Suprapubic skin (tissue), 4 donors: Measurements from ENCODE around the gene CAPN13. TPM values are rescaled to one million over a fixed set of nuclear protein-coding genes. Genes with fewer than 3 reads are reported as not detected.

ENCODE experiments used
- DNase-seq, 2 donors: peaks; one replicate each; pipeline ENCODE4 v3.0.0-alpha.2; 2019; ENCODE audit warnings: low spot score in 2 of 2
- H3K27ac ChIP-seq: fragments of 200-600 bp; sonication (generic); one replicate; pipeline ENCODE4 v1.5.1; 2019
- H3K27me3 ChIP-seq: fragments of 200-600 bp; sonication (generic); one replicate; pipeline ENCODE4 v1.5.1; 2019
- H3K36me3 ChIP-seq: fragments of 200-600 bp; sonication (generic); one replicate; pipeline ENCODE4 v1.5.1; 2019
- H3K4me1 ChIP-seq: fragments of 200-600 bp; sonication (generic); one replicate; pipeline ENCODE4 v1.5.1; 2019
- H3K4me3 ChIP-seq: fragments of 200-600 bp; sonication (generic); one replicate; pipeline ENCODE4 v1.5.1; 2019; ENCODE audit warnings: mild to moderate bottlenecking
- H3K9me3 ChIP-seq: fragments of 200-600 bp; sonication (generic); one replicate; pipeline ENCODE4 v1.5.1; 2019
- EP300 ChIP-seq: sonication (generic); formaldehyde crosslinking; IDR thresholded peaks from one replicate; pipeline ENCODE4 v1.6.1; 2017; ENCODE audit warnings: antibody characterized with exemption
- POLR2A ChIP-seq, 2 donors: fragments of 450-650 bp; IDR thresholded peaks; one replicate each; pipeline ENCODE4 v1.6.1; 2017; ENCODE audit warnings: antibody characterized with exemption in 2 of 2, mild to moderate bottlenecking in 2 of 2, moderate library complexity in 2 of 2
- POLR2AphosphoS5 ChIP-seq, 3 donors: sonication (generic); formaldehyde crosslinking; IDR thresholded peaks; one replicate each; pipeline ENCODE4 v1.6.1; 2017; ENCODE audit warnings: antibody characterized with exemption in 3 of 3
- WGBS: methylation state at CpG from one replicate; pipeline ENCODE4 v1.1.5; 2018; 5-methylcytosine and 5-hydroxymethylcytosine counted together
- total RNA-seq, 4 donors: library from RNA; depleted of rRNA; stranded (reverse); fragments of >200 nt; gene quantifications; one replicate each; pipeline ENCODE4 v1.1.0, GENCODE V29; 2016
- TF ChIP-seq, protein P1 (sequence below), 2 donors: fragments of 200-600 bp in 1 of 2; fragments of 450-650 bp in 1 of 2; sonication (generic) in 1 of 2; IDR thresholded peaks; one replicate each; pipeline ENCODE4 v1.5.1; 2016 to 2019; ENCODE audit warnings: antibody characterized with exemption in 2 of 2, mild to moderate bottlenecking in 1 of 2, moderate library complexity in 1 of 2

CAPN13 gene
- total RNA-seq, 4 donors from 2014 or later: 0.26 to 1.5 (median 0.50) TPM

DNA sequence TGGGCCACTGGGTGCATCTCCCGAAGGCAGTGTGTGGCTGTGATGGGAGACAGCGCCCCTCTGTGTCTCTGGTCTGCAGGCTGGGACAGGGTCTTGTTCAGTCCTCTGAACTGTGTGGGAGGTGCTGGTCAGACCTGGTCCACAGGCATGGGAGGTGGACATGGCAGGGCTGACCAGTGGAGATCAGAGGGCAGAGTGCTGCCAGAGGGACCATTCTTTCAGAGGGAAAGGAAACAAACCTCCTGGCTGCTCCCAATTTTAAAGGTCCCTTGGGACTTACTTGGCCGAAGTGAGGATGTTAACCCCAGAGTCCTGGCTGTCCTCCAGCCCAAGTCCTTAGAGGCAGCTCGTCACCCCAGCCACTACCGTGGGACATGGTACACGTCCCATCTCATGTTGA, 4.0 kb downstream of the CAPN13 start:
- H3K27ac ChIP-seq: no peak overlapping the region
- H3K36me3 ChIP-seq: no peaks in the 10 kb centered on the region
- H3K9me3 ChIP-seq: no peaks in the 10 kb centered on the region
- peaks cover 2% of the 10 kb centered on the region for H3K4me1 ChIP-seq
- no peak for TF ChIP-seq POLR2AphosphoS5 (IDR thresholded peaks at IDR 0.05)
- TF ChIP-seq, protein P1, sequence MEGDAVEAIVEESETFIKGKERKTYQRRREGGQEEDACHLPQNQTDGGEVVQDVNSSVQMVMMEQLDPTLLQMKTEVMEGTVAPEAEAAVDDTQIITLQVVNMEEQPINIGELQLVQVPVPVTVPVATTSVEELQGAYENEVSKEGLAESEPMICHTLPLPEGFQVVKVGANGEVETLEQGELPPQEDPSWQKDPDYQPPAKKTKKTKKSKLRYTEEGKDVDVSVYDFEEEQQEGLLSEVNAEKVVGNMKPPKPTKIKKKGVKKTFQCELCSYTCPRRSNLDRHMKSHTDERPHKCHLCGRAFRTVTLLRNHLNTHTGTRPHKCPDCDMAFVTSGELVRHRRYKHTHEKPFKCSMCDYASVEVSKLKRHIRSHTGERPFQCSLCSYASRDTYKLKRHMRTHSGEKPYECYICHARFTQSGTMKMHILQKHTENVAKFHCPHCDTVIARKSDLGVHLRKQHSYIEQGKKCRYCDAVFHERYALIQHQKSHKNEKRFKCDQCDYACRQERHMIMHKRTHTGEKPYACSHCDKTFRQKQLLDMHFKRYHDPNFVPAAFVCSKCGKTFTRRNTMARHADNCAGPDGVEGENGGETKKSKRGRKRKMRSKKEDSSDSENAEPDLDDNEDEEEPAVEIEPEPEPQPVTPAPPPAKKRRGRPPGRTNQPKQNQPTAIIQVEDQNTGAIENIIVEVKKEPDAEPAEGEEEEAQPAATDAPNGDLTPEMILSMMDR (IDR thresholded peaks at IDR 0.05): no peak
- TF ChIP-seq POLR2A (IDR thresholded peaks at IDR 0.05): no peak
- no peak for TF ChIP-seq EP300
- no peak for DNase-seq
- 83% methylated on average over 4 of the region's 6 CpGs for WGBS
- H3K27me3 ChIP-seq: no peaks in the 10 kb centered on the region
- no peak overlapping the region for H3K4me3 ChIP-seq

DNA sequence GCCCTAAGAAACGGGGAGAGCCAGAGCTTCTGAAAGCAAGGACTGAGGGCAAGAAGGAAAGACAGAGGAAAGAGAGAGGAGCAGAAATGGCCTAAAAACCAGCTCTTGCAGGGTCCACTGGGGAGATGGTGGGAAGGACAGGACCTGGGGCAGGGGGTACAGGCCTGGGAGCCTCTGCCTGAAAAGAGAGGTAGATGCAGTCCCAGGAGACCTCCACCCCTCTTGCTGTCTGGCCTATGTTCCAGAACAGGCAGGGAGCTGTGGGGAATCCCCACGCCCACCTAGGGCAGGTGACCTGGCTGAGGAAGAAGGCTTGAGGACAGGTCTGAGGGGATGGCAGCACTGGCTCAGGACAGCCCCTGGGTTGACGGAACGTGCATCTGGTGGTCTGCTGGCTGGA, 4.6 kb downstream of the CAPN13 start:
- H3K27ac ChIP-seq: no peak overlapping the region
- no peak overlapping the region for H3K4me3 ChIP-seq
- H3K4me1 ChIP-seq: peaks cover 2% of the 10 kb centered on the region
- TF ChIP-seq POLR2AphosphoS5 (IDR thresholded peaks at IDR 0.05) (no peak), POLR2A (IDR thresholded peaks at IDR 0.05) (no peak), EP300 (no peak)
- TF ChIP-seq, protein P1 (IDR thresholded peaks at IDR 0.05): no peak
- DNase-seq: no peak
- H3K36me3 ChIP-seq: no peaks in the 10 kb centered on the region
- WGBS: 83% methylated on average over 2 of the region's 4 CpGs
- H3K27me3 ChIP-seq: no peaks in the 10 kb centered on the region
- no peaks in the 10 kb centered on the region for H3K9me3 ChIP-seq

DNA sequence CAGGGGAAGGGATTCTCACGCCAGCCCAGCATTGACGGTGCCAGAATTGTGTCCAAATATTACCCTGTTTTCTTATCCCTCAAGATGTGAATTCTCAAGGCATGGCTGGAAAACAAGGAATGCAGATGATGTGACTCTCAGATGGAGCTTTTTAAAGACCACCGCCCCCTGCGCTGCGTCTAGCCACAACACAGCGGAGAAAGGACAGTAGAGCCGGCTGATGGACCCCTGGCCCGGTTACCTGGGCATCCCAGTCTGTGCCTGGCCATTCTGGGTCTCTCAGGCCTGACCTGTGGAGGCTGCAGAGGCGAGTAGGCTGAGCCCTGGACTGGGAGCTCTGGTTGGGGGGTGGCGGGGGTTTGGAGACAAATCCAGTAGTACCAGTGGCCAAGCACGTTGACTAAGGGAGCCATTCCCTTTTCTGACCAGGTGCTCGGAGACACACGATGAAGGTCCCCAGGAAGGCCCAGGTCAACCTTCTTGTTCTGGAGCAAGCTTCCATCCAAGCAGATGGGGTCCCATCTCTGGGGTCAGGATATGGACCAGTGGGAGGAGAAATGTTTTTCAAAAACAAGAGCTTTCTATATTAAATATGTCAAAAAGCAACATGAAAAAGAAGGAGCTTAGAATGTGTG, 5.3 kb downstream of the CAPN13 start:
- H3K4me1 ChIP-seq: peaks cover 2% of the 10 kb centered on the region
- TF ChIP-seq POLR2A (IDR thresholded peaks at IDR 0.05) (no peak), POLR2AphosphoS5 (IDR thresholded peaks at IDR 0.05) (no peak), EP300 (no peak)
- TF ChIP-seq, protein P1 (IDR thresholded peaks at IDR 0.05): no peak
- DNase-seq: no peak
- H3K4me3 ChIP-seq: no peak overlapping the region
- 97% methylated on average over 13 of the region's 13 CpGs for WGBS
- H3K27me3 ChIP-seq: no peaks in the 10 kb centered on the region
- no peaks in the 10 kb centered on the region for H3K36me3 ChIP-seq
- H3K27ac ChIP-seq: no peak overlapping the region
- H3K9me3 ChIP-seq: no peaks in the 10 kb centered on the region

DNA sequence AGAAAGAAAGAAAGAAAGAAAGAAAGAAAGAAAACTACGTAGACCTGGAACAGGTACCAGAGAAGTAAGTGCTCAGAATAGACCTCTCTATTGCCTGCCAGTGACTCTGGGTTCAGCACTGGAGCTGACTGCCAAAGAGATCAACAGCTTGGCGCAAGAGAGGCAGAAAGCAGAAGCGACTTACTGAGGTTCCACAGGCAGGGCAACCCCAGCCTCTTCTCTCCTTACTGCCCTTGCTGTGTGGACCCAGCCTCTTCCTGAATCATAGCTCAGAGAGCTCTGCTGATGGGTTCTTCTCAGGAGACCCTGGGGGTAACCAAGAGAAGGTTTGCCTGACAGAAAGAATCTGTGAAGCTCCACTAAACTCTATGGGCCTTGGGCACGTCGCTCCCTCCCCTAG, 7.1 kb downstream of the CAPN13 start:
- WGBS: 86% methylated on average over 5 of the region's 5 CpGs
- H3K27me3 ChIP-seq: no peaks in the 10 kb centered on the region
- no peaks in the 10 kb centered on the region for H3K36me3 ChIP-seq
- TF ChIP-seq EP300 (no peak), POLR2A (IDR thresholded peaks at IDR 0.05) (no peak), POLR2AphosphoS5 (IDR thresholded peaks at IDR 0.05) (no peak)
- TF ChIP-seq, protein P1 (IDR thresholded peaks at IDR 0.05): no peak
- no peaks in the 10 kb centered on the region for H3K9me3 ChIP-seq
- peaks cover 2% of the 10 kb centered on the region for H3K4me1 ChIP-seq
- H3K4me3 ChIP-seq: no peak overlapping the region
- no peak for DNase-seq
- H3K27ac ChIP-seq: no peak overlapping the region

DNA sequence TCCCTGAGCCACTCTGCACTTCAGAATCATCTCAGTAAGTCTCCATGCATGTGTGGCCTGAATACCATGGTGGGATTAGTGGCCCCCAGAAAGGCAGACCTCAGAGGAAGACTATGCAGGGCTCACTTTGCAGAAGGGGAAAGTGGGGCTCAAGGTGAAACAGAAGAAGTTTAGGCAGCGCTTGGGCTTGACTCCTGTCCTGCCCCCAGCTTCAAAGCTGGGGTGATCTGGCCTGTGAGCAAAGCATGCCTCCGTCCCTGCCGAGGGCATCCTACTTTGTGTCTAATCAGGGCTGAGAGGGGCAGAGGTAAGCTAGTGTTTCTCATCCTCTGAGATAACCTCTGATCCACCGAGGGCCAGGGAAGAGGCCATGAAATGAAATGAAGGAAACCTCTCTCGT, 7.9 kb downstream of the CAPN13 start:
- Histone ChIP-seq H3K36me3 (no peaks in the 10 kb centered on the region), H3K27ac (no peak overlapping the region), H3K4me3 (no peak overlapping the region), H3K9me3 (no peaks in the 10 kb centered on the region), H3K4me1 (peaks cover 2% of the 10 kb centered on the region), H3K27me3 (no peaks in the 10 kb centered on the region)
- TF ChIP-seq POLR2A (IDR thresholded peaks at IDR 0.05): no peak
- TF ChIP-seq, protein P1 (IDR thresholded peaks at IDR 0.05): no peak
- TF ChIP-seq EP300: no peak
- 87% methylated on average over 5 of the region's 5 CpGs for WGBS
- DNase-seq: no peak
